Measurements from ENCODE around the gene C17orf113. TPM values are rescaled to one million over a fixed set of nuclear protein-coding genes. Genes with fewer than 3 reads are reported as not detected.
A peak's percentile ranks its signal among the peaks of the same experiment; 100 is the strongest.

Gene C17orf113
- total and polyA plus RNA-seq, 2 of the 13 experiments (the other 11 are each of a cell fraction or from before 2014, with no cell fraction given) = 0.87 to 1.1 TPM

GRCh38 chr17:42019509-42020404 lies 30.6 kb downstream of the C17orf113 start, which contains the start of gene NKIRAS2 (continued):
- TF ChIP-seq ZHX2 (IDR thresholded peaks at IDR 0.05; ENCODE audit: low read depth) (peak; percentile 87), ZHX2 (CRISPR knock-in tag; IDR thresholded peaks at IDR 0.05; ENCODE audit: borderline replicate concordance) (peak; percentile 39; the same call in 1 of the 2 replicates), MED13 (CRISPR knock-in tag; IDR thresholded peaks at IDR 0.05) (peak; percentile 91; the same call in 1 of the 2 replicates), TRIM24 (CRISPR knock-in tag; IDR thresholded peaks at IDR 0.05) (no peak), NCOA5 (CRISPR knock-in tag; IDR thresholded peaks at IDR 0.05) (no peak), SSRP1 (CRISPR knock-in tag; IDR thresholded peaks at IDR 0.05) (no peak), CERS6 (CRISPR knock-in tag; IDR thresholded peaks at IDR 0.05) (no peak), ZNF605 (CRISPR knock-in tag; IDR thresholded peaks at IDR 0.05) (peak; percentile 89), MYNN (CRISPR knock-in tag; IDR thresholded peaks at IDR 0.05; ENCODE audit: low read depth) (no peak), ZNF737 (CRISPR knock-in tag; IDR thresholded peaks at IDR 0.05; ENCODE audit: borderline replicate concordance) (no peak), KLF15 (CRISPR knock-in tag; IDR thresholded peaks at IDR 0.05; ENCODE audit: borderline replicate concordance) (peak; percentile 81; the same call in 1 of the 2 replicates), GPBP1L1 (CRISPR knock-in tag; IDR thresholded peaks at IDR 0.05) (no peak), SALL2 (CRISPR knock-in tag; IDR thresholded peaks at IDR 0.05) (0 out of 2 replicates have a peak, but pooled peaks have one; percentile 58), ZNF574 (CRISPR knock-in tag; IDR thresholded peaks at IDR 0.05) (peak; percentile 100), ZNF589 (CRISPR knock-in tag; conservative IDR thresholded peaks at IDR 0.05) (no peak), ZNF569 (CRISPR knock-in tag; IDR thresholded peaks at IDR 0.05; ENCODE audit: borderline replicate concordance) (no peak)
- TF ChIP-seq, protein P1, sequence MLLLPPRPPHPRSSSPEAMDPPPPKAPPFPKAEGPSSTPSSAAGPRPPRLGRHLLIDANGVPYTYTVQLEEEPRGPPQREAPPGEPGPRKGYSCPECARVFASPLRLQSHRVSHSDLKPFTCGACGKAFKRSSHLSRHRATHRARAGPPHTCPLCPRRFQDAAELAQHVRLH (CRISPR knock-in tag; IDR thresholded peaks at IDR 0.05; ENCODE audit: borderline replicate concordance, low read depth) = peak; percentile 98

All from HepG2 (cell line).